HG03439 (cell line): ENCODE measurements around the gene MRPL20.
"Not testable (repeated sequence)": the region's sequence is repeated elsewhere in the genome, so short reads cannot be mapped to it uniquely, and the experiment has no call there.

ENCODE experiments used
- ATAC-seq: cut with Tn5 transposase; IDR thresholded peaks from one replicate; pipeline ENCODE4 v1.9.1; 2021; ENCODE audit warnings: mild to moderate bottlenecking, moderate library complexity; ENCODE audit not compliant: unreplicated experiment

MRPL20 gene

GRCh38 chr1:1406821-1407635, at the start of gene MRPL20:
Gene MRPL20, minus strand, starts transcription at chr1:1407293. Its CDS starts 76 bp downstream, at chr1:1407217.
- peak; percentile 82 for ATAC-seq

- not testable (repeated sequence) for ATAC-seq
These were observed 49.7 kb upstream of the MRPL20 start for GRCh38 chr1:1456683-1457255.

- not testable (repeated sequence) for ATAC-seq
These were observed 48.8 kb upstream of the MRPL20 start for GRCh38 chr1:1455934-1456333.

GRCh38 chr1:1455366-1455884, 48.3 kb upstream of the MRPL20 start:
- ATAC-seq: no peak

GRCh38 chr1:1454286-1455056, 47.4 kb upstream of the MRPL20 start:
- not testable (repeated sequence) for ATAC-seq

GRCh38 chr1:1452882-1453281, 45.8 kb upstream of the MRPL20 start:
- ATAC-seq: no peak

- ATAC-seq: not testable (repeated sequence)
These were observed 45.3 kb upstream of the MRPL20 start for GRCh38 chr1:1452365-1452739.

- ATAC-seq: no peak
These were observed 44.7 kb upstream of the MRPL20 start for GRCh38 chr1:1451696-1452364.

GRCh38 chr1:1450616-1451015, 43.5 kb upstream of the MRPL20 start:
- ATAC-seq: not testable (repeated sequence)

GRCh38 chr1:1449099-1449739, 42.1 kb upstream of the MRPL20 start, which contains the start of gene ATAD3C:
Gene ATAD3C, plus strand, starts transcription at chr1:1449689. Its CDS starts 995 bp downstream, at chr1:1450684.
- ATAC-seq: no peak

- not testable (repeated sequence) for ATAC-seq
These were observed 39.5 kb upstream of the MRPL20 start for GRCh38 chr1:1446631-1447030.

- ATAC-seq: no peak
These were observed 35.1 kb upstream of the MRPL20 start for GRCh38 chr1:1442069-1442770.

- ATAC-seq: no peak
These were observed 34.2 kb upstream of the MRPL20 start for GRCh38 chr1:1441002-1441888.

- ATAC-seq: no peak
These were observed 33.3 kb upstream of the MRPL20 start for GRCh38 chr1:1440262-1441001.

- no peak for ATAC-seq
These were observed 32.6 kb upstream of the MRPL20 start for GRCh38 chr1:1439546-1440261.

GRCh38 chr1:1438531-1439381, 31.7 kb upstream of the MRPL20 start:
- no peak for ATAC-seq
